A673 (cell line): ENCODE data around the gene CHAMP1. TPM values are rescaled to one million over a fixed set of nuclear protein-coding genes. Genes with fewer than 3 reads are reported as not detected.

Experiments used
- BruUV-seq: library from RNA; stranded (reverse); fragments of 400-500 nt; replicated peaks from 2 replicates; lab custom pipeline; 2021; lab: Mats Ljungman, UMichigan
- CTCF ChIA-PET: fragments of 300-600 bp; sonication (Branson Sonifier 250); formaldehyde crosslinking; loops from one replicate; lab custom pipeline; 2022; ENCODE audit warnings: antibody characterized with exemption; lab: Charles Lee
- POLR2A ChIA-PET: fragments of 300-600 bp; sonication (Branson Sonifier 250); formaldehyde crosslinking; loops from one replicate; lab custom pipeline; 2022; ENCODE audit warnings: antibody characterized with exemption; ENCODE audit not compliant: low non-redundant PET; lab: Charles Lee
- DNase-seq: peaks from one replicate; pipeline ENCODE4 v3.0.0-alpha.2; 2015; ENCODE audit warnings: low spot score
- H3K27ac ChIP-seq: fragments of 200-600 bp; sonication (generic); 2 replicates; pipeline ENCODE4 v1.5.1; 2016; ENCODE audit warnings: mixed run types, low read depth, mild to moderate bottlenecking, mixed read lengths, antibody characterized with exemption, low read length; ENCODE audit not compliant: poor library complexity, severe bottlenecking
- H3K27me3 ChIP-seq: fragments of 200-600 bp; sonication (generic); replicated peaks from 2 replicates; pipeline ENCODE4 v1.6.1; 2017; ENCODE audit warnings: mixed run types, low read depth, mild to moderate bottlenecking, mixed read lengths, antibody characterized with exemption, low read length; ENCODE audit not compliant: insufficient read depth, poor library complexity
- H3K36me3 ChIP-seq: fragments of 200-600 bp; sonication (generic); 2 replicates; pipeline ENCODE4 v1.6.1; 2016; ENCODE audit warnings: mixed run types, mild to moderate bottlenecking, mixed read lengths, antibody characterized with exemption, low read length; ENCODE audit not compliant: insufficient read depth, poor library complexity, severe bottlenecking
- H3K4me1 ChIP-seq: fragments of 200-600 bp; sonication (generic); 2 replicates; pipeline ENCODE4 v1.6.1; 2017; ENCODE audit warnings: mixed run types, mild to moderate bottlenecking, mixed read lengths, antibody characterized with exemption, low read length; ENCODE audit not compliant: insufficient read depth, poor library complexity, severe bottlenecking
- H3K4me3 ChIP-seq: fragments of 200-600 bp; sonication (generic); 2 replicates; pipeline ENCODE4 v1.5.1; 2016; ENCODE audit warnings: low read depth, mixed run types, mild to moderate bottlenecking, mixed read lengths, low read length; ENCODE audit not compliant: poor library complexity, severe bottlenecking
- H3K9me3 ChIP-seq: fragments of 200-600 bp; sonication (generic); 2 replicates; pipeline ENCODE4 v1.6.1; 2016; ENCODE audit warnings: mixed run types, low read depth, mild to moderate bottlenecking, mixed read lengths, antibody characterized with exemption, low read length; ENCODE audit not compliant: poor library complexity, severe bottlenecking
- CTCF ChIP-seq: fragments of 300-800, 200-600 bp; sonication (generic); conservative IDR thresholded peaks from 2 replicates; pipeline ENCODE4 v1.5.1; 2017; ENCODE audit warnings: low read depth, mild to moderate bottlenecking, antibody characterized with exemption, low read length, moderate library complexity, mixed read lengths
- EZH2 ChIP-seq: fragments of 200-600 bp; sonication (generic); IDR thresholded peaks from 2 replicates; pipeline ENCODE4 v1.6.1; 2017; ENCODE audit warnings: borderline replicate concordance, low read depth, mild to moderate bottlenecking, mixed read lengths, antibody characterized with exemption, low read length; ENCODE audit not compliant: poor library complexity, severe bottlenecking
- intact Hi-C: fragments of 100-400 bp; cut with micrococcal nuclease; formaldehyde crosslinking; loops from one replicate; pipeline ENCODE4 v1.10.0; 2022; ENCODE audit not compliant: unreplicated experiment
- total RNA-seq: library from RNA; stranded (reverse); gene quantifications from 2 replicates; pipeline ENCODE4 v1.2.3, GENCODE V29; 2021

CHAMP1 gene
- total RNA-seq, 1 experiment from 2014 or later: 31.8 TPM

GRCh38 chr13:114299604-114300305 is 14.5 kb upstream of the CHAMP1 start:
- no peaks in the 10 kb centered on the region for H3K4me1 ChIP-seq
- intact Hi-C loops: no loop called here
- no peak overlapping the region for H3K4me3 ChIP-seq
- ChIA-PET CTCF (no interaction called here), POLR2A (no interaction called here)
- BruUV-seq: no TSS peak
- no peak for DNase-seq
- no peaks in the 10 kb centered on the region for H3K9me3 ChIP-seq
- H3K27ac ChIP-seq: no peak overlapping the region
- H3K27me3 ChIP-seq: no peaks in the 10 kb centered on the region
- peaks cover 20% of the 10 kb centered on the region for H3K36me3 ChIP-seq
- no peak for TF ChIP-seq EZH2
- TF ChIP-seq CTCF: no peak

DNA sequence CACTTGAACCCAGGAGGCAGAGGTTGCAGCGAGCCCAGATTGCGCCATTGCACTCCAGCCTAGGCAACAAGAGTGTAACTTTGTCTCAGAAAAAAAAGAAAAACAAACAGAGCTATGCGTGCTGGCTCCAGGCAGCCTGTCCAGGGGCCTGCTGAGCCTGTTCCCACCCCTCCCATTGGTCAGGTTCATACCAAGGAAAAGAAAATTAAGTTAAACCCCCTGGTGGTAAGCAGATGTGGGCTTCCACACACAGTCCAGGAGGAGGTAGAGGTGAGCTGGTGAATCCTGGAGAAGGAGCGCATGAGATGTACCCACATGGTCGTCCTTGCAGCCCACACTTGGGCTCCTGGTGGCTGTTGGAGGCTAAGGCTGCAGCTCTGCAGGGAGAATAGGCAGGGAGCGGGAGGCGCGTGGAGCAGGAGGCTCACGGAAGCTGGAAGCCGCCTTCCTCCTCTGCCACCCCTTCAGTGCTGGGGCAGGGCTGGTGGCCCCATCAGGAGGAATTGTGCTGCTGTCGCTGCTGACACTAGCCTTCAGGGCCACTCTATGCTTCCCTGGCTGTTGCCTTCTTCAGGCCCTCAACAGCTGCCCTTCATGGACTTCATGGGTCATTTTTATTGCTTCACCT is 10.5 kb upstream of the CHAMP1 start:
- no peaks in the 10 kb centered on the region for H3K4me1 ChIP-seq
- H3K9me3 ChIP-seq: no peaks in the 10 kb centered on the region
- intact Hi-C loops: no loop called here
- H3K36me3 ChIP-seq: peaks cover 31% of the 10 kb centered on the region
- CTCF ChIA-PET: no interaction called here
- POLR2A ChIA-PET: no interaction called here
- BruUV-seq: no TSS peak
- DNase-seq: no peak
- no peak overlapping the region for H3K4me3 ChIP-seq
- TF ChIP-seq CTCF: no peak
- no peak for TF ChIP-seq EZH2
- H3K27ac ChIP-seq: no peak overlapping the region
- no peaks in the 10 kb centered on the region for H3K27me3 ChIP-seq

DNA sequence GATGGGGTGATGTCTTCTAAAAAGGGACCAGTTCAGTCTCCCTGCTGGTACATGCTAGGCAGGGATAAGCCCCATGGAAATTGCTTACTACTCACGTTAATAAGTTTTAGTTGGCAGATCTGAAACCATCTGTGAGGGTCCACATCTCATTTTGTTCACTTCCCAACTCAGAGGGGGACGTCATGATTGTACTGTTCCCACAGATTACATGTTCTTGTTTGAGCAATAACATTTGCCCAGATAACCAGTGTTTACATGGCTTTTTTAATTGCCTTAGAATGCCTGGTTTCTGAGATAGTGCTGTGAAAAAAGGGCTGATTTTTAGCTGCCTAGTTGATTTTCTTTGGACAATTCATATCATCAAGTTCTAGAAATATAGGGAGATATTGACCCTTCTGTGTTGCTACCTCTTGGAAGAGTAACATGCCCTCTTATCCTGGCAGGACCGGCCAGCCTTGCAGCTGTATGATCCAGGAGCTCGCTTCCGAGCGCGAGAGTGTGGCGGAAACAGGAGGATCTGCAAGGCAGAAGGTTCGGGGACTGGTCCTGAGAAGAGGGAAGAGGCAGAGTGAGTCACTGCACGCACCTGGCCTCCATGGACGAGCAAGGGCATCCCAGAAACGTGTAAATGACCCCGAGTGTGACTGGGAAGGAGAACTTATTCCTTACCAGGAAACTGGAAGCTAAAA is 9.8 kb upstream of the CHAMP1 start:
- H3K36me3 ChIP-seq: peaks cover 30% of the 10 kb centered on the region
- CTCF ChIA-PET: no interaction called here
- POLR2A ChIA-PET: no interaction called here

More for the DNA sequence above, 9.8 kb upstream of the CHAMP1 start:
- no peaks in the 10 kb centered on the region for H3K4me1 ChIP-seq
- no peak for DNase-seq
- no peak overlapping the region for H3K4me3 ChIP-seq
- BruUV-seq: no TSS peak
- H3K27ac ChIP-seq: no peak overlapping the region
- no peaks in the 10 kb centered on the region for H3K9me3 ChIP-seq
- intact Hi-C loops: no loop called here
- TF ChIP-seq CTCF: no peak
- no peak for TF ChIP-seq EZH2
- no peaks in the 10 kb centered on the region for H3K27me3 ChIP-seq
